GM20000 (cell line): Measurements from ENCODE around the gene CAB39.
"Not testable (repeated sequence)": the region's sequence is repeated elsewhere in the genome, so short reads cannot be mapped to it uniquely, and the experiment has no call there.

Experiments
- DNase-seq: peaks from one replicate; pipeline ENCODE4 v3.0.0; 2012; ENCODE audit warnings: low spot score
- TF ChIP-seq, protein P1 (sequence below): IDR thresholded peaks from 2 replicates; pipeline ENCODE4 v1.5.1; 2012; ENCODE audit warnings: mild to moderate bottlenecking, control low read depth; ENCODE audit errors: extremely low read depth, missing control alignments

The CAB39 gene

GRCh38 chr2:230692760-230693159 lies 19.9 kb upstream of the CAB39 start:
- no peak for DNase-seq
- TF ChIP-seq, protein P1, sequence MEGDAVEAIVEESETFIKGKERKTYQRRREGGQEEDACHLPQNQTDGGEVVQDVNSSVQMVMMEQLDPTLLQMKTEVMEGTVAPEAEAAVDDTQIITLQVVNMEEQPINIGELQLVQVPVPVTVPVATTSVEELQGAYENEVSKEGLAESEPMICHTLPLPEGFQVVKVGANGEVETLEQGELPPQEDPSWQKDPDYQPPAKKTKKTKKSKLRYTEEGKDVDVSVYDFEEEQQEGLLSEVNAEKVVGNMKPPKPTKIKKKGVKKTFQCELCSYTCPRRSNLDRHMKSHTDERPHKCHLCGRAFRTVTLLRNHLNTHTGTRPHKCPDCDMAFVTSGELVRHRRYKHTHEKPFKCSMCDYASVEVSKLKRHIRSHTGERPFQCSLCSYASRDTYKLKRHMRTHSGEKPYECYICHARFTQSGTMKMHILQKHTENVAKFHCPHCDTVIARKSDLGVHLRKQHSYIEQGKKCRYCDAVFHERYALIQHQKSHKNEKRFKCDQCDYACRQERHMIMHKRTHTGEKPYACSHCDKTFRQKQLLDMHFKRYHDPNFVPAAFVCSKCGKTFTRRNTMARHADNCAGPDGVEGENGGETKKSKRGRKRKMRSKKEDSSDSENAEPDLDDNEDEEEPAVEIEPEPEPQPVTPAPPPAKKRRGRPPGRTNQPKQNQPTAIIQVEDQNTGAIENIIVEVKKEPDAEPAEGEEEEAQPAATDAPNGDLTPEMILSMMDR: no peak

DNA sequence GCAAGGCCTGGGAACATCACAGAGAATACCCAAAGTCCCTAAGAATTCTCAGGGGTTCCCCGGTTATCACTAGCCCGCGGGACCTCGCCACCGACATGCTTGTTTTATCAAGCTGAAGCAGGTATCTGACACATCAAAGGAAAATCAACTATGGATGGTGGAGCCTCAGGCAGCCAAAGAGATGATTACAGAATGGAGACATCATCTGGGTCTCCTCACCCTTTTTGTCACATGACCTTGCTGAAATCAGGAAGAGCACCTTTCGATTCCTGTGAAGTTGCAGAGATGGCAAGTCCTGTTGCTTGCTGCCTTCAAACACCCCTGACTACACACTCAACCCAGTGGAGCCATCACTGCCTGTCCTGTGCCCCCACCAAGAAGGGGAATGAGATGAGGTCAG lies 19.2 kb upstream of the CAB39 start:
- TF ChIP-seq, protein P1: no peak
- DNase-seq: no peak

GRCh38 chr2:230694241-230694640 lies 18.4 kb upstream of the CAB39 start:
- peak; percentile 47 for DNase-seq

DNA sequence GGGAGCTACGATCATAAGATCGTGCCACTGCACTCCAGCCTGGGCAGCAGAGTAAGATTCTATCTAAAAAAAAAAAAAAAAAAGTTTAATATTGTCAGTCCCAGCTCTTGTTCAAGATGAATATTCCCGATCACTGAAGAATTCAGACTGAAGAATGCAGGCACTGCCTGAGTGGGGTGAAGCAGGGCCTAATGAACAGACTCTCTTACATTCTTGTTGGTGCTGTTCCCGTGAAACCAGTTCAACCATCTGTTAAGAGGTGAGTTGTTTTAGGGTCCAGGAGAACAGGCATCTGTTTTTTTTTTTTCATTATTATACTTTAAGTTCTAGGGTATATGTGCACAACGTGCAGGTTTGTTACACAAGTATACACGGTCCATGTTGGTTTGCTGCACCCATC lies 17.1 kb upstream of the CAB39 start:
- TF ChIP-seq, protein P1: no peak
- no peak for DNase-seq

More at GRCh38 chr2:230694241-230694640, 18.4 kb upstream of the CAB39 start:
- TF ChIP-seq, protein P1: no peak

DNA sequence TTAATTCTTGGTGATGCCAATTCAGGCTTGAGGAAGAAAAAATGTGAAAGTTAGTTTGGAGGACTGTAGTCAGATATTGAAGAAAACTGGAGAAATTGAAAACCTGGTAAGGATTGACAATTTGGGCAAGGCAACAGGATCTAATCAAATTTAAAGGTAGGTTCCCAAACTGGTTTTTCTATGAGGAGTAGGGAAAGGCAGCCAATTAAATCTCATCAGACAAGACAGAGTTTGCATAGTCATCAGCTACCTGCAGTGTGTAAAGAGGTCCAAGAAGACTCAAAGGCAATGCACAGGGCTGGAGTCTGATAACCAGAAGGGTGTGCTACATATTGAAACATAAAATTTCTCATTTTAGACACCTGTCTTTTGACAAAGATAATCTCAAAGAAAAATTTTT lies 16.0 kb upstream of the CAB39 start:
- DNase-seq: no peak
- TF ChIP-seq, protein P1: no peak

- no peak for DNase-seq
Measured at GRCh38 chr2:230697676-230698075, 15.0 kb upstream of the CAB39 start.

DNA sequence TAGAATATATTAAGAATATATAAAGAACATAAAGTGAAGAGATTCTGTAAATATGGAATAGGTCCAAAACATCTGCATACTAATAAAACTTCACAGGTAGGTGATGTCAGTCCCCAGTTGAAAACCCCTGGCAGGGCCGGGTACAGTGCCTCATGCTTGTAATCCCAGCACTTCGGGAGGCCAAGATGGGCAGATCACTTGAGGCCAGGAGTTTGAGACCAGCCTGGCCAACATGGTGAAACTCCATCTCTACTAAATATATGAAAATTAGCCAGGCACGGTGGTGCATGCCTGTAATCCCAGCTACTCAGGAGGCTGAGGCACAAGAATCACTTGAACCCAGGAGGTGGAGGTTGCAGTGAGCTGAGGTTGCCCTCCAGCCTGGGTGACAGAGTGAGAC lies 13.9 kb upstream of the CAB39 start:
- DNase-seq: not testable (repeated sequence)

More at GRCh38 chr2:230697676-230698075, 15.0 kb upstream of the CAB39 start:
- TF ChIP-seq, protein P1: no peak

GRCh38 chr2:230700447-230700846 lies 12.2 kb upstream of the CAB39 start:
- TF ChIP-seq, protein P1: no peak
- no peak for DNase-seq
